B cell (primary cell): ENCODE results near the gene PCP4.

ENCODE experiments used
- CTCF ChIP-seq: fragments of 200-600 bp; IDR thresholded peaks from one replicate; pipeline ENCODE4 v1.8.0; 2022; ENCODE audit warnings: antibody characterized with exemption, mild to moderate bottlenecking
- EZH2 ChIP-seq: IDR thresholded peaks from 2 replicates; pipeline ENCODE4 v1.6.1; 2012; ENCODE audit warnings: borderline replicate concordance, low read depth, mild to moderate bottlenecking, moderate library complexity, low read length; ENCODE audit not compliant: insufficient read depth, poor library complexity, severe bottlenecking

- TF ChIP-seq CTCF (no peak), EZH2 (no peak)
These were observed 88.1 kb downstream of the PCP4 start for GRCh38 chr21:39955326-39955725.
